HG02973 (cell line): ENCODE measurements around the gene TRIO.

Source experiments
- ATAC-seq: cut with Tn5 transposase; IDR thresholded peaks from one replicate; pipeline ENCODE4 v1.9.1; 2021; ENCODE audit warnings: moderate library complexity; ENCODE audit not compliant: unreplicated experiment

TRIO gene

GRCh38 chr5:14165375-14166106 lies 22.4 kb downstream of the TRIO start:
- ATAC-seq, result no peak

GRCh38 chr5:14166437-14166836 lies 23.3 kb downstream of the TRIO start:
- ATAC-seq, result no peak

GRCh38 chr5:14167211-14167845 lies 24.2 kb downstream of the TRIO start:
- ATAC-seq, result no peak

GRCh38 chr5:14168144-14168792 lies 25.1 kb downstream of the TRIO start:
- ATAC-seq, result no peak

- ATAC-seq, result no peak
Observed at GRCh38 chr5:14168793-14169262, 25.7 kb downstream of the TRIO start.

- ATAC-seq, result no peak
Observed at GRCh38 chr5:14171046-14171445, 27.9 kb downstream of the TRIO start.

GRCh38 chr5:14171621-14172020 lies 28.5 kb downstream of the TRIO start:
- ATAC-seq, result no peak

- peak; percentile 65 for ATAC-seq
Observed at GRCh38 chr5:14172149-14172795, 29.1 kb downstream of the TRIO start.

GRCh38 chr5:14173377-14174229 lies 30.5 kb downstream of the TRIO start:
- no peak for ATAC-seq

- no peak for ATAC-seq
Observed at GRCh38 chr5:14174230-14174636, 31.1 kb downstream of the TRIO start.

GRCh38 chr5:14175381-14175780 lies 32.2 kb downstream of the TRIO start:
- ATAC-seq, result no peak

- ATAC-seq, result no peak
Observed at GRCh38 chr5:14176888-14177287, 33.7 kb downstream of the TRIO start.

- ATAC-seq, result no peak
Observed at GRCh38 chr5:14177634-14178033, 34.5 kb downstream of the TRIO start.

- ATAC-seq, result no peak
Observed at GRCh38 chr5:14178091-14178490, 34.9 kb downstream of the TRIO start.

- ATAC-seq, result no peak
Observed at GRCh38 chr5:14178671-14179211, 35.6 kb downstream of the TRIO start.

- ATAC-seq, result no peak
Observed at GRCh38 chr5:14179446-14179845, 36.3 kb downstream of the TRIO start.

- ATAC-seq, result no peak
Observed at GRCh38 chr5:14180437-14180836, 37.3 kb downstream of the TRIO start.

- ATAC-seq, result no peak
Observed at GRCh38 chr5:14181299-14181968, 38.3 kb downstream of the TRIO start.

GRCh38 chr5:14182761-14183160 lies 39.6 kb downstream of the TRIO start:
- no peak for ATAC-seq
